ENCODE data around the gene CHID1. TPM values are rescaled to one million over a fixed set of nuclear protein-coding genes. Genes with fewer than 3 reads are reported as not detected.
A peak's percentile ranks its signal among the peaks of the same experiment; 100 is the strongest.

The CHID1 gene
- total and polyA plus RNA-seq, 2 of the 8 experiments (the other 6 are each of a cell fraction or from before 2014, with no cell fraction given): 81.2 to 88.5 TPM

DNA sequence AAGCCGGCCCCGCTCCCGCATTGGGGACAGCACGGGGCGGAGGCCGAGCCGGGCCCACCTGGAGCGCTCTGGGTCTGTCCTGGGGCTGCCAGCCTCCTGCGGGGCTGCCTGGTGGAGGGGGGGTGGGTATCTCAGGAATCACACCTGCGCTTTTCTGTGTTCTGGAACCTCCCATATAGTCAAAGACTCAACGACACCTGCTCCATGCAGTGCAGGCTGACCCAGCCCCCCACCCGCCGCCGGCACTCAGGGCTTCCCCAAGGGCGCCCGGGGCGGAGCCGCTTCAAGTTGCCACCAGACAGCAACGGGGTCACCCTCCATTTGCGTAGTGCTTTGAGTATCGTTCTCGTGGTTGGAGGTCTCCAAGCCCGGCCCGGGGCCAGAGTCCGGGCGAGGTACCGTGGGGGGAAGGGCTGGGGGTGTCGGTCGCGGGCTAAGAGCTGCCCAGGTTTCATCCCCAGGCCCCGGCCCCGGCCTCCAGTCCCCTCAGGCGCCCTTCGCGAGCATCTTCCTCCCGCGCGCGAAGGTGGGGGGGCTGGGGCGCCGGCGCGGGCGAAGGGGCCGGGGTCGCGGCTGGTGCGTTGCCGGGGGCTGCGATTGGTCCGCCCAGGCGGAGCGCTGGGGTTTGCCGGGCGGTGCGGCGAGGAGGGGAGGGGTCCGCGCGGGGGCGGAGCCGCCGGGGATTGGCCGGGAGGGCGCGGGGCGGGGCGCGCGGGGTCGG lies 61.3 kb downstream of the CHID1 start:
- no peak overlapping the region for H3K27ac ChIP-seq (ENCODE audit: low read depth, low read length)
- no peak overlapping the region for H2BK120ac ChIP-seq (replicated peaks; ENCODE audit: low read depth, low read length)
- peaks cover 0 to 46% (median 30%) of the 10 kb centered on the region in 4 experiments; a peak in 6 of 7 replicates for H3K4me1 ChIP-seq (replicated peaks in 1 of 4; ENCODE audit: control insufficient read depth in 3 of 4, insufficient read depth in 4 of 4, low read length in 3 of 4)
- H2AFZ ChIP-seq (ENCODE audit: low read length): no peak overlapping the region
- peaks cover 0 to 2% (median 0%) of the 10 kb centered on the region in 4 experiments; a peak in 4 of 7 replicates for H3K27me3 ChIP-seq (replicated peaks in 1 of 4; ENCODE audit: control insufficient read depth in 3 of 4, extremely low read depth in 1 of 4, insufficient read depth in 3 of 4, low read length in 3 of 4)
- DNase-seq (ENCODE audit: low read depth in 1 of 2, low spot score in 2 of 2) (peak in 1 of 2 experiments; percentile 90), FAIRE-seq (no peak)
- H2BK20ac ChIP-seq (ENCODE audit: low read length): no peak overlapping the region
- H2BK15ac ChIP-seq (ENCODE audit: low read length): no peak overlapping the region
- H4K5ac ChIP-seq (ENCODE audit: insufficient read length, low read depth, low read length): no peak overlapping the region
- H2BK5ac ChIP-seq (ENCODE audit: low read depth, low read length): no peak overlapping the region
- H3K9ac ChIP-seq (replicated peaks in 1 of 4; ENCODE audit: extremely low read depth in 1 of 4, low read depth in 3 of 4, low read length in 3 of 4): no peak overlapping the region
- peak overlapping the region; percentile 31 to 60 (median 44) for H3K4me3 ChIP-seq (ENCODE audit: extremely low read depth in 1 of 4, insufficient read depth in 2 of 4, low read depth in 3 of 4, low read length in 4 of 4)
- H4K20me1 ChIP-seq (replicated peaks in 1 of 2; ENCODE audit: control insufficient read depth in 1 of 2, insufficient read depth in 2 of 2, low read length in 2 of 2): peaks cover 17 to 31% of the 10 kb centered on the region in 2 experiments
- H3K79me2 ChIP-seq (ENCODE audit: control insufficient read depth in 1 of 2, insufficient read depth in 2 of 2, low read length in 2 of 2): peaks cover 0 to 9% of the 10 kb centered on the region in 2 experiments; a peak in 1 of 4 replicates
- H3K36me3 ChIP-seq (ENCODE audit: control insufficient read depth in 2 of 4, insufficient read depth in 4 of 4, low read length in 3 of 4): no peaks in the 10 kb centered on the region
- H3K14ac ChIP-seq (ENCODE audit: insufficient read length): no peak overlapping the region
- no peak overlapping the region for H3K23ac ChIP-seq (ENCODE audit: insufficient read length)
- peak overlapping the region; percentile 65 for H4K91ac ChIP-seq (replicated peaks; ENCODE audit: insufficient read length, low read length)
- no peak overlapping the region for H3K56ac ChIP-seq (replicated peaks; ENCODE audit: insufficient read length, low read depth, low read length)
- H3K4me2 ChIP-seq (ENCODE audit: insufficient read depth in 1 of 2, low read depth in 2 of 2, low read length in 2 of 2): peak overlapping the region; percentile 67 to 91
- no peak for TF ChIP-seq EGR1 (IDR thresholded peaks at IDR 0.05; ENCODE audit: borderline replicate concordance, low read depth, low read length)
- peak; percentile 62 for TF ChIP-seq KDM4A (IDR thresholded peaks at IDR 0.05; ENCODE audit: low read depth, low read length, severe bottlenecking)
- 0 out of 2 replicates have a peak, but pooled peaks have one; percentile 4 for TF ChIP-seq TAF1 (IDR thresholded peaks at IDR 0.05; ENCODE audit: low read depth, low read length)
- peak; percentile 42 for TF ChIP-seq ASH2L (IDR thresholded peaks at IDR 0.05; ENCODE audit: low read length)
- peaks cover 21% of the 10 kb centered on the region; the same call in 1 of the 2 replicates for H3K23me2 ChIP-seq (ENCODE audit: low read depth, low read length)
- WGBS, 2 experiments (ENCODE audit: extremely low coverage in 1 of 2, insufficient coverage in 1 of 2, insufficient read length in 1 of 2, insufficient replicate concordance in 2 of 2, low coverage in 1 of 2, low lambda C conversion rate in 2 of 2, missing lambda C conversion rate in 1 of 2): 10% methylated on average over 20 of the region's 71 CpGs; no CpG with 5 or more reads in 1 of the 2 experiments
- peaks cover 2% of the 10 kb centered on the region; the same call in 1 of the 2 replicates for H3K79me1 ChIP-seq (ENCODE audit: low read depth, low read length)
- POLR2A ChIA-PET (ENCODE audit: partially characterized antibody): interaction anchor here (0.7 to 40.4 kb wide), 5 partner anchors 8 to 46 kb away, joined by 3 to 1917 read pairs (median 7); partner anchors contain the start of genes CD151, CEND1, CRACR2B and PIDD1
- H3K9me3 ChIP-seq (ENCODE audit: insufficient read depth in 2 of 2, low read depth in 1 of 2, low read length in 1 of 2): no peaks in the 10 kb centered on the region
- peak overlapping the region; percentile 71; the same call in 1 of the 2 replicates for H4K8ac ChIP-seq (ENCODE audit: extremely low read depth, insufficient read depth, low read length)
- CTCF ChIA-PET (ENCODE audit: partially characterized antibody): interaction anchor here (0.7 to 6.7 kb wide), 17 partner anchors 8 to 132 kb away, joined by 3 to 74 read pairs (median 7); partner anchors contain the start of genes CD151, CRACR2B and PIDD1
- H3K18ac ChIP-seq (ENCODE audit: extremely low read depth, low read length): no peak overlapping the region
- no peak overlapping the region for H3K4ac ChIP-seq (replicated peaks; ENCODE audit: insufficient read length, low read depth, low read length)
- H2BK12ac ChIP-seq (ENCODE audit: low read depth, low read length): no peak overlapping the region
- H2AK5ac ChIP-seq (ENCODE audit: low read depth, low read length): no peak overlapping the region
